GF-D8 (cell line): ENCODE results near the gene TTC31.

Experiments
- DNase-seq: peaks from one replicate; lab custom pipeline; 2025; lab: John Stamatoyannopoulos, UW

TTC31 gene

DNA sequence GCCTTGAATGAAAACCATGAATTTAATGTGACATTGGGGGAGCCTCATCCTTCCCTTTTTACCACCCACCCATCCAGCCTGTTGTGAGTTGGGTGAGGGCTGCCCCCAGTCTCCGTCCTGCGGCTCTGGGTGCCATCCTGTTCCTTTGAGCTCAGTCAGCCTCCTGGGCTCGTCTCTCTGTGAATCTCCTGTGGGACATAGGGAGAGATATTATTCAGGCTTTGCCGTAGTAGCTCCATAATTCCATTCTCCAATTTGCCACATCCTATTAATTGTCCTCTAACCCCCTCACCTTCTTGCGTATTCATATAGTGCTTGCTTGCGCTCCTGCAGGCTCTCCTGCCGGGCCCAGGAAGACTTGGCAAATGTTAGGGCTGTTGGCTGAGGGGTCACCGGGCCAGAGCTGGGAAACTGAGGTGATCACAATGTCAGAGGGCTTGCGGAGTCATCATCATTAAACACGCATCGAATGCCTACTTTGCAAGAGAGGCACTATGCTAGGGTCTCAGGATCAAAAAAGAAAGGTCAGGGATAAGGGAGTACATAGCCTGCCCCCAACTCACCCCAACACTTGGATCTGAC, 43.9 kb downstream of the TTC31 start:
- DNase-seq: no peak

DNA sequence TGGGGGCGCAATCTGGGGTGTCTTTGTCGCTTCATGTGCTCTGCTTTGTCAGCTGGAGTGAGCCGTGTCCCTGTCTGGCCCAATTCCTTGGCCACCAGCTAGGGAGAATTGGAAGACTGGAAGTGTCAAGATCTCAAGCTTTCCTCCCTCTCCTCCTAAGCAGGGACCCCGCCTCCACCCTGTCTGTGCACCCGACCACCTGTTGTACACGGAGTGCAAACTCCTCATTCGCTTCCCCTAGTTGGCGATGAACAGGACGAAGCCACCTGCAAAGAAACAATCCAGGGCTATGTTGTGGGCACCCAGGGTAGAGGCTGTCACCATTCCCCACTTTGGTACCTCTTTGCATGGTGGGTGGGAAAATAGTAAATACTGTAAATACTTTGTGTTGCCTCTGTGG, 44.9 kb downstream of the TTC31 start:
- DNase-seq: no peak

GRCh38 chr2:74528600-74529356, 45.9 kb downstream of the TTC31 start:
- DNase-seq: no peak

GRCh38 chr2:74529357-74530238, 46.7 kb downstream of the TTC31 start, which contains the start of the genes AUP1 and HTRA2:
Gene AUP1, minus strand, starts transcription at chr2:74529706. Its CDS starts 77 bp downstream, at chr2:74529629.
Gene HTRA2, plus strand, starts transcription at chr2:74529933. Its CDS starts 74 bp downstream, at chr2:74530007.
- DNase-seq: peak; percentile 91

DNA sequence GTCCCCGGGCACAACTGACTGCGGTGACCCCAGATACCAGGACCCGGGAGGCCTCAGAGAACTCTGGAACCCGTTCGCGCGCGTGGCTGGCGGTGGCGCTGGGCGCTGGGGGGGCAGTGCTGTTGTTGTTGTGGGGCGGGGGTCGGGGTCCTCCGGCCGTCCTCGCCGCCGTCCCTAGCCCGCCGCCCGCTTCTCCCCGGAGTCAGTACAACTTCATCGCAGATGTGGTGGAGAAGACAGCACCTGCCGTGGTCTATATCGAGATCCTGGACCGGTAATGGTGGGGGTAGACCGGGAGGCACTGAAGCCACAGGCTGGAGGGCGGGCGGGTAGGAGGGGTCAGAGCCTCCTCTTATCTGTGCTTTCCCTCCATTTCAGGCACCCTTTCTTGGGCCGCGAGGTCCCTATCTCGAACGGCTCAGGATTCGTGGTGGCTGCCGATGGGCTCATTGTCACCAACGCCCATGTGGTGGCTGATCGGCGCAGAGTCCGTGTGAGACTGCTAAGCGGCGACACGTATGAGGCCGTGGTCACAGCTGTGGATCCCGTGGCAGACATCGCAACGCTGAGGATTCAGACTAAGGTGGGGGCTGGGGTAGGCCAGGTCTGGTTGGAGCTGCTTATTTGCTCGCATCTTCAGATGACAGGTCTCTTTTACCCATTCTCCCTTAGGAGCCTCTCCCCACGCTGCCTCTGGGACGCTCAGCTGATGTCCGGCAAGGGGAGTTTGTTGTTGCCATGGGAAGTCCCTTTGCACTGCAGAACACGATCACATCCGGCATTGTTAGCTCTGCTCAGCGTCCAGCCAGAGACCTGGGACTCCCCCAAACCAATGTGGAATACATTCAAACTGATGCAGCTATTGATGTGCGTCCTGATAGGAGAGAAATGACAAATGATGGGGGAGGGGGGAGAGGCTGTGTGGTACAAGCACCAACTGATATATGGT, 47.6 kb downstream of the TTC31 start:
- no peak for DNase-seq

- no peak for DNase-seq
These were observed 48.8 kb downstream of the TTC31 start for GRCh38 chr2:74531666-74532065.

DNA sequence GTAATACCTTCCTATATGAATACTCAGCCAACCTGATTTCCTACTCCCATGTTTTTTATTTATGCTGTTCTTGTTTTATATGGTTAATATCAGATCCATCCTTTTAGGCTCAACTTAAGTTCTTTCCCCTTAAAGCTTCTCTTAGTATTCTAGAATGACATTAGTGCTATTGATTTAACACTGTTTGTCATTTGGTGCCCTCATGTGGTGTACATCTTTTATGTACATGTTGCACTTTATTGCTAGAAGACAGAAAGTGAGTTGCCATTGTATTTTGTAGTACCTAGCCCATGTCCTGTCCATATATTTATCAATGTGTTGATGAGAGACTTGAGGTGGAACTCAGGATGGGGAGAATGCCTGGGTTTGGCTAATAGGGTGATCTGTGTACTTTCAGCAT, 49.3 kb downstream of the TTC31 start:
- peak; percentile 9 for DNase-seq

DNA sequence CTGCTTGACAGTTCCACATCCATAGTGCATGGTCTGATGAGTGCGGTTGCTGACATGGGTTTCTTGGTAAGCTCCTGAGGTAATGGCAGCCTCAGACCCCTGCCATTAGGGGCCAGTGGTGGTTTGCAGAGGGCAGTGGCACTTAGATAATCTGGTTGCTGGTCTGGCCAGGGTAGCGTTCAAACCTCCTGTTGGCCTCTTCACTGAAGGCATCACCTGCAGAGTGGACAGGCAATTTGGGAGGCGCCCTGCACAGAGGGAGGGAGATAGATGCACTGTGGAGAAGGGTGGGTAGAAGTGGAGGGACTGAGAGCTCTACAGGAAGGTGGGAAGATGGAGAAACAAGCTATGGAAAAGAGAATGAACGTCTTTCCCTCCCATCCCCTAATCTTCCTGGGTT, 50.6 kb downstream of the TTC31 start:
- DNase-seq: no peak

- DNase-seq: no peak
These were observed 51.5 kb downstream of the TTC31 start for GRCh38 chr2:74534411-74534810.

DNA sequence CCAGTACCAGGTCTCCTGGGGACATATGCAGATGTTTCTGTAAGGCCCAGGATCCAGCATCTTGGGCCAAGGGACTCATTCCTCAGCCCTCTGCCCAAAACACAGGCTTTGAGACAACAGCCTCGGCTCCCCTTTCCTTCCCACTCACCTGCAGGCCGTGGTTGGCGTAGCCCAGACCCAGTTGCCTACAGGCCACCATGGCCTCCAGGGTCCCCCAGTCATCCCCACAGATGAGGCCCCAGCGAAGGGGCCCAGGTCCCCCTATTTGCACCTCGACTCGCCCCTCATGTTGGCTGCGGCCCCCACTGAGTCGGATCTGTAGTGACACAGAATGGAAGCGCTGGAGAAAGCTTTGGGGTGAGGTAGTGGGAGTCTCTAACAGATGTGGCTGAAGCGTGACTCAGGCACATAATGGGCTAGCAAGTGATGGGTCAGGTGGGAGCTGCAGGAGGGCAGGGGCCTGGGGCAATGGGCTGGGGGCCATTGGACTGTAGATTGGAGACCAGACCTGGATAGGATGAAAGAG, 52.6 kb downstream of the TTC31 start:
- no peak for DNase-seq

- DNase-seq: no peak
These were observed 53.5 kb downstream of the TTC31 start for GRCh38 chr2:74536166-74536950.

DNA sequence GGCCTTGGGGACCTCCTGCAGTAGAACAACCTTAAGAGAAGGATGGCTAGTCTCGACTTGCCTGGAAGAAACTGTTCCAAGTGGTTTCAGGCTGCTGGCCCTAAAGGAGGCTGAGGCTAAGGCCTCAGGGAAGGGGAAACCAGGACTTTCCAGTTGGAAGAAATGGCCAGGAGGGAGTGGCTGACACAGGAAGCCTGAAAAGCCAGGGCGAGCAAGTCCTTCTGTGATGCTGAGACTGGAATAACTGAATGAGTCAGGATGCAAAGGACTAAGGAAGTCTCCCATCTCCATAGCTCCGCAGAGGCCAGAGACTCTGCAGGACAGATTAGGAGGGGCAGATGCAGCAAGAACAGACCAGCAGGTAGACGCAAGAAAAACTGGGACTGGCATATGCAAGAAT, 54.3 kb downstream of the TTC31 start:
- DNase-seq: no peak

- peak; percentile 33 for DNase-seq
These were observed 56.0 kb downstream of the TTC31 start for GRCh38 chr2:74538881-74539339.

- no peak for DNase-seq
These were observed 57.4 kb downstream of the TTC31 start for GRCh38 chr2:74540291-74540690.

DNA sequence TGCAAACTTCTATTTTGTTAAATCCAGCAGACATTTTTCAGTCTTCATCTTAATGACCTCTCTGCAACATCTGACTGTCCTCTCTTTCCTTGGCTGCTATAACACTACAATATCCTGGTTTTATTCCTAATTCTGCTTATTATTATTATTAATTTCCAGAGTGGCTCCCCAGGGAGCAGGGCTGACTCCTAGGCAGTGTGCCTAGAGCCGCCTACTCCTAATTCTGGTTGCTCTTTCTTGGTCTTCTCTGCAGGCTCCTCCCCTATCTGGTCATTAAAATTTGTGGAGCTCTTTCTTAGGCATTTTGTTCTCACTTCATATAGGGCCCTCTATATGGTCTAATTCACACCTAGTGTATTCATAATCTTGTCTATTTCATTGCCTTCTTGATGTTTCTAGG, 60.1 kb downstream of the TTC31 start:
- no peak for DNase-seq
